Nephron progenitor cell (in vitro differentiated cells): ENCODE data around the gene HNRNPL.
"Not testable (repeated sequence)": the region's sequence is repeated elsewhere in the genome, so short reads cannot be mapped to it uniquely, and the experiment has no call there.

Experiments
- DNase-seq: peaks from one replicate; pipeline ENCODE4 v3.0.0; 2021
- H3K27ac Mint-ChIP-seq: 2 replicates; pipeline ENCODE4 v1.8.0; 2021; ENCODE audit warnings: mild to moderate bottlenecking, moderate library complexity, mixed read lengths
- H3K27me3 Mint-ChIP-seq: 2 replicates; pipeline ENCODE4 v1.8.0; 2021; ENCODE audit warnings: mild to moderate bottlenecking, low read depth, mixed read lengths; ENCODE audit not compliant: poor library complexity
- H3K36me3 Mint-ChIP-seq: 2 replicates; pipeline ENCODE4 v1.8.0; 2021; ENCODE audit warnings: low read depth, mixed read lengths
- H3K4me1 Mint-ChIP-seq: 2 replicates; pipeline ENCODE4 v1.8.0; 2021; ENCODE audit warnings: mixed read lengths
- H3K4me3 Mint-ChIP-seq: 2 replicates; pipeline ENCODE4 v1.8.0; 2021; ENCODE audit warnings: mild to moderate bottlenecking, moderate library complexity, mixed read lengths
- H3K9me3 Mint-ChIP-seq: 2 replicates; pipeline ENCODE4 v1.8.0; 2021; ENCODE audit warnings: mild to moderate bottlenecking, moderate library complexity, mixed read lengths
- CTCF ChIP-seq: fragments of 200-600 bp; sonication (generic); IDR thresholded peaks from 2 replicates; pipeline ENCODE4 v1.5.0; 2021; ENCODE audit warnings: antibody characterized with exemption

Gene HNRNPL

GRCh38 chr19:38834590-38834989, 15.2 kb downstream of the HNRNPL start:
- H3K27ac Mint-ChIP-seq: no peak overlapping the region
- DNase-seq: no peak
- H3K4me3 Mint-ChIP-seq: no peak overlapping the region
- H3K4me1 Mint-ChIP-seq: peaks cover 30% of the 10 kb centered on the region
- peaks cover 63% of the 10 kb centered on the region for H3K36me3 Mint-ChIP-seq
- H3K27me3 Mint-ChIP-seq: peaks cover 2% of the 10 kb centered on the region
- TF ChIP-seq CTCF: no peak
- H3K9me3 Mint-ChIP-seq: no peaks in the 10 kb centered on the region

- DNase-seq: no peak
- Mint-ChIP-seq H3K9me3 (no peaks in the 10 kb centered on the region), H3K27me3 (peaks cover 2% of the 10 kb centered on the region), H3K27ac (peak overlapping the region; percentile 84), H3K4me1 (peaks cover 30% of the 10 kb centered on the region), H3K4me3 (no peak overlapping the region), H3K36me3 (peaks cover 61% of the 10 kb centered on the region)
- TF ChIP-seq CTCF: no peak
Measured at GRCh38 chr19:38834104-38834490, 15.7 kb downstream of the HNRNPL start.

- H3K27ac Mint-ChIP-seq: peak overlapping the region; percentile 29
- no peaks in the 10 kb centered on the region for H3K9me3 Mint-ChIP-seq
- H3K27me3 Mint-ChIP-seq: no peaks in the 10 kb centered on the region
- no peak overlapping the region for H3K4me3 Mint-ChIP-seq
- DNase-seq: no peak
- peaks cover 30% of the 10 kb centered on the region for H3K4me1 Mint-ChIP-seq
- no peak for TF ChIP-seq CTCF
- peaks cover 59% of the 10 kb centered on the region for H3K36me3 Mint-ChIP-seq
Measured at GRCh38 chr19:38833092-38833425, 16.7 kb downstream of the HNRNPL start.

GRCh38 chr19:38831142-38831605, 18.6 kb downstream of the HNRNPL start:
- DNase-seq: peak; percentile 33
- peak overlapping the region; percentile 88 for H3K27ac Mint-ChIP-seq
- H3K4me3 Mint-ChIP-seq: peak overlapping the region; percentile 86
- no peaks in the 10 kb centered on the region for H3K9me3 Mint-ChIP-seq
- H3K27me3 Mint-ChIP-seq: no peaks in the 10 kb centered on the region
- H3K4me1 Mint-ChIP-seq: peaks cover 40% of the 10 kb centered on the region
- H3K36me3 Mint-ChIP-seq: peaks cover 61% of the 10 kb centered on the region
- TF ChIP-seq CTCF: no peak

- TF ChIP-seq CTCF: no peak
- H3K4me1 Mint-ChIP-seq: peaks cover 47% of the 10 kb centered on the region
- no peak overlapping the region for H3K27ac Mint-ChIP-seq
- H3K36me3 Mint-ChIP-seq: peaks cover 61% of the 10 kb centered on the region
- H3K9me3 Mint-ChIP-seq: no peaks in the 10 kb centered on the region
- no peaks in the 10 kb centered on the region for H3K27me3 Mint-ChIP-seq
- DNase-seq: no peak
- H3K4me3 Mint-ChIP-seq: peak overlapping the region; percentile 86
Measured at GRCh38 chr19:38830039-38830733, 19.6 kb downstream of the HNRNPL start.

GRCh38 chr19:38829203-38829602, 20.6 kb downstream of the HNRNPL start:
- Mint-ChIP-seq H3K4me3 (peak overlapping the region; percentile 40), H3K4me1 (peaks cover 57% of the 10 kb centered on the region)
- DNase-seq: not testable (repeated sequence)

More at GRCh38 chr19:38829203-38829602, 20.6 kb downstream of the HNRNPL start:
- H3K36me3 Mint-ChIP-seq: peaks cover 58% of the 10 kb centered on the region
- H3K27ac Mint-ChIP-seq: peak overlapping the region; percentile 39
- not testable (repeated sequence) for H3K27me3 Mint-ChIP-seq, H3K9me3 Mint-ChIP-seq
